GM04503 (cell line): ENCODE results near the gene ABCF1.
A peak's percentile ranks its signal among the peaks of the same experiment; 100 is the strongest.

Source experiments
- DNase-seq: peaks from one replicate; pipeline ENCODE4 v3.0.0-alpha.2; 2012; ENCODE audit warnings: low read depth

The ABCF1 gene

DNA sequence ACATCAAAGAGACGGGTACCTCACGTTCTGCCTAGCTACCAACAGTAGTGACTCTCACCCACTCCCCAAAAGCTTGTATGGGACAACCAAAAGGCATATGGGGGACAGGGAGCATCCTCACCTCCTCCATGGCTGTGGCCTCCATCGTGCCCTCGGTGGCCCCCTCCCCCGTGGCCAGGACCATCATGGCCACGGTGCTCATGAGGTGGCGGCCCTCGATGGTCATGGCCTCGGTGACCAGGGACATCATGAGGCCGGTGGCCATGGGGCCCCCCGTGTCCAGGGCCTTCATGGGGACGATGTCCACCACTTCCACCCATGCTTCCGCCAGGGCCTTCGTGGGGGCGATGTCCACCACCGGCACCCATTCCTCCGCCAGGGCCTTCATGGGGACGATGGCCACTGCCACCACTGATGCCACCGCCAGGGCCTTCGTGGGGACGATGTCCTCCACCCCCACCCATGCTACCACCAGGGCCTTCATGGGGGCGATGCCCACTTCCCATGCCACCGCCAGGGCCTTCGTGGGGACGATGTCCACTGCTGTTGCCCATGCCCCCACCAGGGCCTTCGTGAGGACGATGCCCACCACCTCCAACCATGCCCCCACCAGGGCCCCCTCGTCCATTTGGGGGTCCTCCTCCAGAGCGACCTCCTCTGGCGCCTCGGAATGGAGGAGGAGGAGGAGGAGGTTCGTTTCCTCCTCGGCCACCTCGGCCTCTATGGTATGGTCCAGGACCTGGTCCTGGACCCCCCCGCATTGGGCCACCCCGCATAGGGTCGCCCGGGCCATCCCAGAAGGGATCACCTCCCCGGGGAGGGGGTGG lies 30.8 kb downstream of the ABCF1 start:
- DNase-seq = no peak

DNA sequence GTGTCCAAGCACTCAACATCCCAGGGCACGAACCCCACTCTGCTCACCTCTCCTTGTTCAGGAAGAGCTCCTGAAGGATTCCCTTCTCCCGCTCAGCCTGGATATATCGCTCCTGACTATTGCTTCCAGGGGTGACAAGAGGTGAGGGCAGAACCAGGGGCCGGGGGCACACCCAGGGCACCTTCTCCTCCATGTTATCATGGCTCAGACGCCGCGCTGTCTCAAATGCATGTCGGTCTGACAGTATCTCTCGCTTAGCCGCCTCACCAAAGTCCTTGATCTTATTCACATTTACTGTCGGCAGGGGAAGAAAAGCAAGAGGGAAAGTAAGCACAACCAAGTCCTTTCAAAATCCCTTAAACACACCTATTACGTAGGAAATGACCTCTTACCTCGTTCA lies 32.7 kb downstream of the ABCF1 start:
- no peak for DNase-seq

DNA sequence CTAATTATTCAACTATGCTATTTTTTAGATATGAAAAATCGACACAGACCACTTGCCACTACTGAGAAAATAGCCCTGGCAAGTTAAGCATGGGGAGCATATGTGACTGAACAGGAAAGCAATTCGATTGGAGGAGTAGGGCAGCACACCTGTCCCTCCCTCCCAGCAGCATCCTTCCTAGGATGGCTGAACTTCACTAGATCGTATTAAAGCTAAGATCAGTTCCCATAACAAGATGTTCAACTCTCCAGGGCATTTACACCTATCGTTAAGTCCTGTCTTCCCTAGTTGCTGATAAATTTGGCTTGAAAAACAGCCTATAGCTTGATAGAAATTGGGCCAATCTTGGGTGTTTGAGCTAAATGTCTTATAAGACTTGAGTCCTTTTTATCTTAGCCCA lies 38.8 kb downstream of the ABCF1 start:
- no peak for DNase-seq

DNA sequence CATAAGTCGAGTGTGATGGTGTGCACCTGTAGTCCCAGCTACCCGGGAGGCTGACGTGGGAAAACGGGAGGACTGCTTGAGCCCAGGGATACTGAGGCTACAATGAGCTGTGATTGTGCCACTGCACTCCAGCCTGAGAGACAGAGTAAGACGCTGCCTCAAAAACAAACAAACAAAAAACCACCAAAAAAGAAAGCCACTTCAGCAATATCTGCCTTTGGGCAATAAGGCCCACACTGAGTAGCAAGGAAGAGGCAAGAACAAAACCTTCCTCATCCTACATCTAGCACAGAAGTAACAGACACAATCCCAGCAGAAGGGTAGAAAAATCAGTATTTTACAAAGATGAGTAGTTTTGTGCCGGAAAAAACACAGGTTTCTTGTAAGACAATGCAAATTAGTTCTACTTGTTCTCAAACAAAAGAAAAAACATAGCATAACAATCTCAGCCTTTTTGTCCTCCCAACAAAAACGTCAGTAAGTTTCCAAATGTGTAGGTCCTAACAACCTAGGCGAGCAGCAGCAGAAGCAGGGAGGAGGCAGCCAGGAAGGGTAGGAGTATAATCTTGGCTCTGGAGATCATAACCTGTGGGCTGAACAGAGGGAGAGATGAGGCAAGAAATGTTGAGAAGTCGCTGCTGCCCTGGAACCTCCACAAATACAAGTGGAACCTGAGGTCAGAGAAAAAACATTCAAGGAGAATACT lies 40.1 kb downstream of the ABCF1 start:
- DNase-seq = no peak

DNA sequence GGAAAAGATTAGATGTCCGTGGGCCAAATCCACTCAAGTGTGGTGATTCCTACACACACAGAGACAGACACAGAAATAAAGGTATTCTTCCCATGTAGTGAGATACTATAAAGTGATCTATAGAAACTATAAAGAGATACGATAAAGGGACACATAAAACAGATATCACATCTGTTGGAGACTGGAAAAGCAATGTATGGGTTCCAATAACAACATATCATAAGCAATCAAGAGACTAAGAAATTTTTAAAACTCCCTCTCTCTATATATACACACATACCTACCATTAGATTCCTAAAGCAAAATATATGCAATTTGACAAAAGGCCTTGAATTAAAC lies 40.6 kb downstream of the ABCF1 start:
- no peak for DNase-seq

DNA sequence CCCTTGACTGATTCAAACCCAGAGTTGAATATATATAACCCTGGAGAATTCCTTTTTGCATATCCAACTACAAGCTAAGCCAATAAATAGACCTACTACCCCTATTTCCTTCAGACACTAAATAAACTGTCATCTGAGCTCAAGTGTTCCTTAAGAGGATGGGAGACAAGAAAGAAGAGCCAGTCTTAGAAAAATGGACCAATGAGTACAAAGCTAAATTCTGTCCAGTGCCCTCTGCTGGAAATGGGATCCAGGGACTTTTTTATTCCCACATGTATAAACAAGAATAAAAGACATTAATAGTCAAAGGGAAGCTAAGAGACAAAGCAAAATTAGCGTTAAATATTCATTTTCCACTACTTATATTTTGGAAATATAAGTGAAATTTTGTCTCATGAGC lies 41.0 kb downstream of the ABCF1 start:
- DNase-seq = no peak

DNA sequence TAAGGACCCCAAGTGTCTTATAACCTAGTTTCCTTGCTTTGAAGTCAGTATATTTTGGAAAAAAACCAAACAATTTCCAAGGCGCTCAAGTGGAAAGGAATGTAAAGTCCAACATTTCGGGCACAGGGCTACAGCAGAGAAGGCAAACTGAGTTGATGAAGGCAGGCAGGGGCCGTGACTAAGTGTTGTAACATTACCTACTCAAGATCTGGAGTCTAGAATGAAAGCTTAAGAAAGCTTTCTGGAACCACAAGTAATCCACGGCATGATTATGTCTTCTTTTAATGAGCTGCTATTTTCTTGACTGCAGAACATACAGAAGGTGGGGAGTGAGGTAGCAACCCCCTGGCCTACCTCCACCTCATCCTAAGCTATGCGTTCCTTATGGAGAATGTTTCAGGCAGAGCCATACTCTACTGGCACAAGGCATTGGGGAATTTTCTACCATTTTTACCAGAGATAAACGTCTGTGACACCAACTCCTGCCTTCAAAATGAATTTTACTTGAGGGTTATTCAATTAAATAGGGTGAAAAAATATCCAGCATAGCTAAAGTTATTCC lies 41.5 kb downstream of the ABCF1 start:
- no peak for DNase-seq

DNA sequence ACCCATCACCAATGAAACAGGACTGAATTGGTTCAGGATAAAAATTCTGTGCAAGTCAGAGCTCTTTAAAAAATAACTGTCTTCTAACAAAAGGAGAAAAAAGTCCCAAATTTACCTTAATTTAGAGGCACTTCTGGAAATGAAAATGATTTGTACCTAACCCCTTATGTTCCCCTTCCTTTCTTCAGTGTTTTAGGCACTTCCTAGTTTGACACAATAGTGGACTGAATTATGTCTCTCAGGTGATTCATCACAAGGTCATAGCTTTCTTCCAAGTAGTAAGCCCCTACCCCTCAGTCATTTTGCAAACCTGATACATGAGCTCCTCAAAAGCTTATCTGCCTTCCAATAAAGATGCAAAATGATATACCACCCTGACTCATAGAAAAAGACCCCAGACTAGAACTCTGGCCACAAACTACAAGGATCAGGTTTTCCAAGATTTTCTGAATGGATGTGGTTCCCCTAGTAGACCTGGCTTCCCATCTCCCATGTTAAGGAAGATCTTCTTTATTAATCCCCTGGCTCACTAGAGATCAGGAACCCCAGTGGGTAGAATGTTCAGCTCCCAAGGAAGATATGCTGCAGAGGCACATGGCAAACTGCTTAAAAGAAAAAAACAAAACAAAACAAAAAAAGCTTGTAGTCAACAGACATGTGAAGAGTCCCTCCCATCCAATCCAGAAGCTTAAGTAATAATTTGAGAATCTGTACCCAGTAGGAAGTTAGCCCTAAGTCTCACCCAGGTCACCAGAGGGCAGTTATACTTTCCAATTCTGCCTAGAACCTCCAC lies 42.2 kb downstream of the ABCF1 start:
- no peak for DNase-seq

DNA sequence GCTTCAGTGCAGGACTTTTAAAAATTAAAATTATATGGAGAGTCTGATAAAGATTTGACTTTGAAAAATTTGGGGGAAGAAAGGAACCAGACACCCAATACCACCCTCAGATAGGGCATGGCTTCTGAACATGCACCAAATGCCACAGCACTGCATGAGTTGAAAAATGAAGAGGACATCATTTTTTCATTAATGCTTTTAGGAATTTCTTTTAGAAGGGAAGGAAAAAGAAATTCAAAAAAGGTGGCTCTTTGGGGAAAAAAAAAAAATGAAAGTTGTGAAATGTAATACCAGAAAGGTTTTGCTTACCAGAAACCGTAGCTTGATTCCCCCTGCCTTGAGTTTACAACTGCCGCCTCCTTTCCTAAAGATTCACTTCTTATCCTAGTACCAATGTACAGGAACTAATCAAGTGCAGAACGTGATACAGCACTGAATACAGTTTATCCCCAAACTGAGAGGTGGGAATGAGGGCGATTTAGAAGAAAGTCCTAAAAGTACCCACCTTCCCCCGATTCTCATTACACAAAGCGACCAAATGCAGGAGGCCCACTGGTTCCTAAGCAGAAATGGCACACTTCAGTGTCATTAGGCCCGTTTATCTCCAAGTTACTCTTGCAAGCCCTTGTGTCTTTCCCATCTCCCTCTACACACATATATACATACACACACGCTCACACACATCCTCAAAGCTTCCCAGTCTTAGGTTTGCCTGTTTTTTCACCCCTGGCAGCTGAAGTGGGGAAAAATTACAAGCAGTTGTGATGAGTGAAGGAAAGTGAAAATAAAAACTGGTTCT lies 43.0 kb downstream of the ABCF1 start:
- DNase-seq = no peak

DNA sequence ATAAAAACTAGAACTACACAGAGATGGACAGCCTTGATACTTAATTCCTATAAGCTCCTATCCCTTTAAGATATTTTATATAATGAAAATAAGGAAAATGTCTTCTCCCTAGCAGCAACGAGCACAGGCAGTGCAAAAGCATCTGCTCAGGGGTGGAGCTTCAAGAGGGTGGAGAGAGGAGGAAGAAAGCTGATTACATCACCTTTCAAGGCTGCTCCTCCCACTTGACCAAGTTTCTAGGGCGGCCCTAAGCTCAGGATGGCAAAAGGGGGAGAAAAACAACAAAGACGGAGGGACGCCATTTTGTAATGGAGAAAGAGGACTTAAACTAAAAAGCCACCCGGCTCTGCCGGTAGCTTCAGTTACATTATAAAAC lies 43.6 kb downstream of the ABCF1 start:
- DNase-seq = peak; percentile 89

DNA sequence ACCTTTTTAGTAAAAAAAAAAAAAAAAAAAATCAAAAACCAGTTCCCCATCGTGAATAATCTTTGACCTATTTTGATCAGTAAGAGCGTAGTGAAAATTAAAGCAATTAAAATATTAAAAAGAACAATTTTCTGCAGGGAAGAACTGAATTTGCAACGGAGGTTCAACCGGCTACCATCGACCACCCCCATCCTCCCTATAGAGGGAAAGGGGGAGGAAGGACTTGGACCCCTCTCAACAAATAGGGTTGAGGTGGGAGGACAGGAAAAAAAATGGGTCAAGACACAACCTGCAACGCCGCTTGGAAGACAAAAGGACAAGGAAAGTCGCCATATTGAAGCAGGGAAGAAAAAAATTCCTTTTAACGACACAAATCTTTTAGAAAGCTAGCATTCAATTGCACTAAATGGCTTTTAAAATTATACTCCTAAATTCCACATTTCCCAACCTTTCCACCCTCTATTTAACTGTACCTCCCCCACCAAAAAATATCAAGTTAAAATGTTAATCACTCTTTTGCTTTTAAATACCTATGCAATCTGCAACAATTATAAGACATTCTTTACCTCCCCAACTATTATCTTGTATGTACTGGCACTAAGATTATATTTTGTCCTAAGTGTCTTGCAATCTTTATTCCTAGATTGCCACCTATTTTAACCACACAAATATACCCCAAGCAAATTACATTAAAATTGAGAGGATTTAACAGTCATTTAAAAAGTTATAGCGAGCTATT lies 44.1 kb downstream of the ABCF1 start:
- no peak for DNase-seq

DNA sequence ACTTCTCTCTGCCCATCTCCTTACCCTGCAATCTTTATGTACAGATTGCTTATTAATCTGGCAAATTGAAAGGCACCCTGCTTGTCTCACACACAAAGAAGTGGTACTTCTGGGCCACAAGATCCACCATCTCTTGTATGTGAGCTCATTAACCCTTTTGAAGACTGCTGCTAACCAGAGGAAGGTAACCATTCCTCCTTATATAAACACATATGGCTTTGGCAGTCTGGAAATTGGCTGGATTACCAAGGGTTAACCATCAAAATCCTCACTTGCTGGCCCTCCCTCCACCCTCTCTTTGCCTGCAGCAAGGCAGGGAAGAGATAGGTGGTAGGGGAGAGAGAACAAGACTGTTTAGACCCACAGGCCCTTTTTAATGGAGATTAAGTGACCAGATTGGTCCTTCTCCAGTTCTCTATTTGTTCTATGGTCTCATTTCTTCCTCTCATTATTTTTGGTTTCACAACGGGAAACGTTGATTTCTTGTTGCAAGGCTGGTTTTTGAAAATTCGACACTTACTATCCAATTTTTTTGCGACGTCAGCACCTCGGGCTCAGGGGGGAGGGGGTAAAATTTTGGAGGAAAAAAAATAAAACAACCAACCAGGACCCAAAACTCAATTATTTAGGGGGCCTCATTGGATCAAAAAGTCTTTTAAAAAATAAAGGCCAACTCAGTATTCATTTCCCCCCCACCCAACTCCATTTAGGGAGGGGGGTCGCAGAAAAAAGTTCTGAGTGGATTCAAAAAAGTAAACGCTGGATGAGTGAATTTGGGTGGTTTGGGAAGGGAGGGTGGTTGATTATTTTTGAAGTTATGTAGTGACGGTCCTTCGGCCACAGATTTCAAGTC lies 44.9 kb downstream of the ABCF1 start:
- DNase-seq = no peak

DNA sequence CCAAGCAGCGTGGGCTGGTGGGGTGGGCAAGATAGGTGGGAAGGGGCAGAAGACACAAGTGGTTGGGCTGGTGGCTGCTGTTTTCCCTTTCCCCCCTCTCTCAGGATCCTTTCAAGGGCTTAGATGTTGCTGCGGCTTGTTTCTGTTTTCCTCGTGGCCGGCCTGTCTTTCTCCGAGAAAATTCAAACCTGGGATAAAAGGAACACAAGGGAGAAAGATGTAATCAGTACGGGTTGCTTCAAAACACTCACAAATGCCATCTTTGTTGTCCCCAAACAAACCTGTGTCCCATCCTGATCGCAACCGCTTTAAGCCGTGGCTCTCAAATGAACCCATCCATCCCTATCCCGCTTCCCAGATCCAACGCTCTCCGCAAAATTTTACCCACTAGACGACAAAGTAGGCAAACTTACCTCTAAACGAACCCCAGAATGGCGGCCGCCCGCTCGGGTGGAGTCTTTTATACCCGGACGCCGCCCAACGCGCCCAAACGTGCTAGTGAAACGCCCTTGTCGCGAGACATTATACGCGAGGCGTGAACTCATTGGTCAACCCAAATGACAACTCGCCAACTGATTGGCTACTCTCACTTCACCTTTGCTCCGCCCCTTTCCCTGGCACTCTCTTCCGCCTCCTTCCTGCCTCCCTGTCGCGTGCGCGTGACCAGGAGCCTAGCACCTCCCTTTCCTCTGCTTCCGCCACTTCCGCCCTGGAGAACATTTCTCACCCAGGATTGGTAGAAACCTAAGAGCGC lies 45.7 kb downstream of the ABCF1 start, which contains the start of gene PPP1R10:
PPP1R10 (minus strand) TSS at position 433 of the 754 bp plus-strand sequence. CDS start 7,299 bp downstream, outside the sequence.
- DNase-seq = peak; percentile 99

DNA sequence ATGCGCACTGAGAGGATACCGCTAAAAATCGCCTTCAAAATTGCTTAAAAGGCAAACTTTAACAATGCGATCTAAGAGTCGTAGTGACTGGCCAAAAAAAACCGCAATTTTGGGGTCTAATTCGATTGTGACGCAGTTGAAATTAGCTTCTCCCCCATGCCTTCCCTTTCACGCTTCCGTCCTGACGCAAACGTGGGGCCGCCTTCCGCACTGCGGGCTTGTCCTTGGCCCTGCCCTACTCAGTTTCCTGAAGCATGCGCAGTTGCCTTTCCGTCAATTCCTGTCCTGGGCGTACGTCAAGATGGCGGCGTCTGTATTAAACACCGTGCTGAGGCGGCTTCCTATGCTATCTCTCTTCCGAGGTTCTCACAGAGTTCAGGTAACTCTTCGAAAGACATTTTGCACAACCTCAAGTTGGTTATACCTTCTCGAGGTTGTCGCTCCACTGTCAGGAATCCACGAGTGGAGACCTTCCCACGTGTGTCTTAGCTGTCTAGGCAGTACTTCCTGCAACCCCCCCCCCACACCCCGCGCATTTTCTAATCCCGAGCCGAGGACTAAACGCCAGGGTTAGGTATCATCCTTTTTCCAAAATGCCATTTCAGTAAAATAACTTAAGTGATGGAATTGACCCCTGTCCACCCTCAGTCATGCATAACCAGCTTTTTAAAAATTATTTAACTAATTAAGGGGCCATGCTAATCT lies 46.5 kb downstream of the ABCF1 start, which contains the start of gene MRPS18B:
MRPS18B (plus strand) TSS at position 276 of the 705 bp plus-strand sequence; CDS start at position 302, 26 bp downstream.
- peak; percentile 93 for DNase-seq

DNA sequence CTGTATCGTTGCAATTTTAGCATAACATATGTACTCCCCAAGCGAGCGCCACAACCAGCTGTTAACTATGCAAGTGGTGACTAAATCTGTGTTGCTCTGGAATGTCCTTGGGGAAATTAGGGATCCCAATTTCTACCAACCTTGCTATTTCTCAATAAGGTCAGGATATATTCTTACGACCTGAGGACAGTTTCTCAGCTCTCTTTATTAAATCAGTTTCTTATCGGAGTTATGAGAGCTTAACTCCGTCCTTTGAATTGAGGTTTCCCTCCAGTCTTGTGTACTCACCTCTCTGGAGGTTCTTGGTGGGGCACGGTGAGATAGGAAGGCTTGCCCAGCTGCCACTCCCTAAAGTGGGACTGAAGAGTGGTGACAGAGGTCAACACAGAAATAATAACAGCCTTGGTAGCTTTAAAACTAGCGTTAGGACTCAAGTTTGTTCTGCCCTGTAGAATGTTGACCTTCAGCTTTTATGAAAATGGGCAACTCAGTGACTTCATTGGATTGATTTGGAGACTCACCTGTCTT lies 47.1 kb downstream of the ABCF1 start:
- no peak for DNase-seq

DNA sequence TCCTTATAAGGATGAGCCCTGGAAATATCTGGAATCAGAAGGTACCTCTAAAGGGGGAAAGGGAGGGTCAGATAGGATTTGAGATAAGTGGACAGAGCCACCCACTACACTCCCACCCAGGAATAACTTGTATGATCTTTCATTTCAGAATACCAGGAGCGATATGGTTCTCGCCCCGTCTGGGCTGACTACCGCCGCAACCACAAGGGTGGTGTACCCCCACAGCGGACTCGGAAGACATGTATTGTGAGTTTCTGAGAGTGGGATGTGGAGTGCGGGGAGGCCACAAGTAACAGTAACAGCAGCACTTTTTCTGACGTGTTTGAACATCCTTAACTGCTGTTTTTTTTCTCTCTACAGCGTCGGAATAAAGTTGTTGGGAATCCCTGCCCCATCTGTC lies 48.3 kb downstream of the ABCF1 start:
- no peak for DNase-seq

DNA sequence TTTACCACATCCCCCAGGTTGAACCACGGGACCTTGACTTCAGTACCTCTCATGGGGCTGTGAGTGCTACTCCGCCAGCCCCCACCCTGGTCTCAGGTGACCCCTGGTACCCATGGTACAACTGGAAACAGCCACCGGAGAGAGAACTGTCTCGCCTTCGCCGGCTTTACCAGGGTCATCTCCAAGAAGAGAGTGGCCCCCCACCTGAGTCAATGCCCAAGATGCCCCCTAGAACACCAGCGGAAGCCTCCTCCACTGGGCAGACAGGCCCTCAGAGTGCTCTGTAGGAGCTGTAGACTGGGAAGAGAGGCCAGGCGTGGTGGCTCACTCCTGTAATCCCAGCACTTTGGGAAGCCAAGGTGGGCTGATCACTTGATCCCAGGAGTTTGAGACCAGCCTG lies 54.3 kb downstream of the ABCF1 start:
- DNase-seq = no peak
